GOT3 (cell line): Measurements from ENCODE around the gene ATG7.

Source experiments
- DNase-seq: peaks from one replicate; lab custom pipeline; 2025; ENCODE audit warnings: mixed read lengths; lab: John Stamatoyannopoulos, UW

The ATG7 gene

GRCh38 chr3:11271986-11272904 lies at the start of gene ATG7:
TSS of gene ATG7 (plus strand) at chr3:11272397. CDS start at chr3:11298696, 26,299 bp downstream.
- DNase-seq = peak; percentile 84

- DNase-seq = no peak
Measured at GRCh38 chr3:11224010-11224409, 48.2 kb upstream of the ATG7 start.

- DNase-seq = no peak
Measured at GRCh38 chr3:11224870-11225229, 47.3 kb upstream of the ATG7 start.

GRCh38 chr3:11226042-11226370 lies 46.2 kb upstream of the ATG7 start:
- DNase-seq = no peak

GRCh38 chr3:11228041-11228440 lies 44.2 kb upstream of the ATG7 start:
- DNase-seq = no peak

- DNase-seq = no peak
Measured at GRCh38 chr3:11230125-11230524, 42.1 kb upstream of the ATG7 start.

GRCh38 chr3:11230832-11231231 lies 41.4 kb upstream of the ATG7 start:
- DNase-seq = no peak

- no peak for DNase-seq
Measured at GRCh38 chr3:11235385-11235784, 36.8 kb upstream of the ATG7 start.

GRCh38 chr3:11236588-11237461 lies 35.4 kb upstream of the ATG7 start:
- no peak for DNase-seq

- no peak for DNase-seq
Measured at GRCh38 chr3:11238060-11238459, 34.1 kb upstream of the ATG7 start.

- no peak for DNase-seq
Measured at GRCh38 chr3:11238880-11239279, 33.3 kb upstream of the ATG7 start.

- no peak for DNase-seq
Measured at GRCh38 chr3:11239796-11240195, 32.4 kb upstream of the ATG7 start.

- no peak for DNase-seq
Measured at GRCh38 chr3:11240496-11240895, 31.7 kb upstream of the ATG7 start.

GRCh38 chr3:11244121-11244677 lies 28.0 kb upstream of the ATG7 start:
- DNase-seq = no peak

- DNase-seq = no peak
Measured at GRCh38 chr3:11245276-11245675, 26.9 kb upstream of the ATG7 start.

GRCh38 chr3:11245827-11246662 lies 26.2 kb upstream of the ATG7 start:
- no peak for DNase-seq

- no peak for DNase-seq
Measured at GRCh38 chr3:11246663-11246970, 25.6 kb upstream of the ATG7 start.

GRCh38 chr3:11247362-11247761 lies 24.8 kb upstream of the ATG7 start:
- DNase-seq = no peak

- no peak for DNase-seq
Measured at GRCh38 chr3:11248596-11248995, 23.6 kb upstream of the ATG7 start.

- DNase-seq = no peak
Measured at GRCh38 chr3:11250902-11251806, 21.0 kb upstream of the ATG7 start.

- no peak for DNase-seq
Measured at GRCh38 chr3:11251807-11252176, 20.4 kb upstream of the ATG7 start.
